BJ (cell line): Measurements from ENCODE around the gene ATRIP. TPM values are rescaled to one million over a fixed set of nuclear protein-coding genes. Genes with fewer than 3 reads are reported as not detected.

Experiments used
- CTCF ChIA-PET: fragments of 350-600 bp; formaldehyde crosslinking; extraction: SDS; loops from one replicate; lab custom pipeline; 2021; ENCODE audit warnings: antibody characterized with exemption, inconsistent platforms; lab: Yijun Ruan, JAX
- POLR2A ChIA-PET: fragments of 300-600 bp; sonication (Branson Sonifier 250); formaldehyde crosslinking; extraction: SDS; loops from one replicate; lab custom pipeline; 2021; ENCODE audit warnings: antibody characterized with exemption; lab: Charles Lee
- DNase-seq: peaks from one replicate; pipeline ENCODE4 v3.0.0-alpha.2; 2011; ENCODE audit warnings: low read depth
- H3K27me3 ChIP-seq: 2 replicates; pipeline ENCODE4 v1.6.0; 2011; ENCODE audit warnings: low read length; ENCODE audit not compliant: control insufficient read depth, insufficient read depth
- H3K36me3 ChIP-seq: 2 replicates; pipeline ENCODE4 v1.5.1; 2011; ENCODE audit warnings: low read length; ENCODE audit not compliant: control insufficient read depth, insufficient read depth
- H3K4me3 ChIP-seq: 2 replicates; pipeline ENCODE4 v1.5.1; 2011; ENCODE audit warnings: low read depth, mild to moderate bottlenecking, control low read depth, low read length
- CTCF ChIP-seq: IDR thresholded peaks from 2 replicates; pipeline ENCODE4 v1.5.1; 2011; ENCODE audit warnings: low read depth, mild to moderate bottlenecking, control low read depth, inconsistent platforms, low read length, moderate library complexity; ENCODE audit not compliant: insufficient read depth
- polyA plus RNA-seq: library from polyadenylated mRNA; depleted of rRNA; stranded (reverse); fragments of >200 nt; gene quantifications from 2 replicates; pipeline ENCODE4 v1.2.3, GENCODE V29; 2011

The ATRIP gene
- polyA plus RNA-seq, 1 experiment, result 7.9 TPM

GRCh38 chr3:48474619-48475018 lies 28.1 kb downstream of the ATRIP start:
- no peak for TF ChIP-seq CTCF
- peaks cover 17% of the 10 kb centered on the region for H3K36me3 ChIP-seq
- H3K4me3 ChIP-seq, result no peak overlapping the region
- no peaks in the 10 kb centered on the region for H3K27me3 ChIP-seq
- CTCF ChIA-PET, result interaction anchor here (0.8 to 3.1 kb wide), 5 partner anchors 12 to 209 kb away, joined by 3 to 14 read pairs (median 4); no protein-coding TSS in a partner anchor
- DNase-seq, result no peak
- POLR2A ChIA-PET, result no interaction called here

GRCh38 chr3:48475188-48475587 lies 28.7 kb downstream of the ATRIP start:
- no peak for TF ChIP-seq CTCF
- CTCF ChIA-PET, result interaction anchor here (1.0 to 1.4 kb wide), 2 partner anchors 9 to 208 kb away, joined by 4 read pairs; no protein-coding TSS in a partner anchor
- POLR2A ChIA-PET, result no interaction called here
- no peak for DNase-seq
- no peak overlapping the region for H3K4me3 ChIP-seq
- H3K27me3 ChIP-seq, result no peaks in the 10 kb centered on the region
- H3K36me3 ChIP-seq, result peaks cover 13% of the 10 kb centered on the region

- no peak for TF ChIP-seq CTCF
- ChIA-PET POLR2A (interaction anchor here (0.6 kb wide), 1 partner anchor 43 kb away, joined by 7 read pairs; no protein-coding TSS in a partner anchor), CTCF (interaction anchor here (0.6 to 1.4 kb wide), 2 partner anchors 8 to 88 kb away, joined by 3 to 4 read pairs; no protein-coding TSS in a partner anchor)
- H3K36me3 ChIP-seq, result peaks cover 11% of the 10 kb centered on the region
- no peak for DNase-seq
- H3K4me3 ChIP-seq, result no peak overlapping the region
- no peaks in the 10 kb centered on the region for H3K27me3 ChIP-seq
Measured at GRCh38 chr3:48476426-48477053, 30.0 kb downstream of the ATRIP start.

GRCh38 chr3:48477959-48478520 lies 31.5 kb downstream of the ATRIP start:
- ChIA-PET POLR2A (no interaction called here), CTCF (no interaction called here)
- H3K4me3 ChIP-seq, result no peak overlapping the region
- H3K36me3 ChIP-seq, result peaks cover 11% of the 10 kb centered on the region
- no peaks in the 10 kb centered on the region for H3K27me3 ChIP-seq
- DNase-seq, result no peak
- no peak for TF ChIP-seq CTCF
